Measurements from ENCODE around the gene CPN1. TPM values are rescaled to one million over a fixed set of nuclear protein-coding genes. Genes with fewer than 3 reads are reported as not detected.

CPN1 gene
- total and polyA plus RNA-seq, 2 experiments from 2014 or later = 2.8 to 4.6 TPM

GRCh38 chr10:100043796-100044195, 37.9 kb downstream of the CPN1 start:
- Histone ChIP-seq H3K36me3 (replicated peaks; ENCODE audit: insufficient read depth, low read depth) (no peaks in the 10 kb centered on the region), H3K27ac (peak overlapping the region; percentile 55), H3K79me2 (no peaks in the 10 kb centered on the region), H3K4me1 (ENCODE audit: insufficient read depth) (peaks cover 28% of the 10 kb centered on the region), H2AFZ (peak overlapping the region; percentile 29), H3K27me3 (no peaks in the 10 kb centered on the region), H3K4me2 (no peak overlapping the region), H4K20me1 (ENCODE audit: insufficient read depth, poor library complexity, severe bottlenecking) (no peaks in the 10 kb centered on the region), H3K9me3 (ENCODE audit: low read depth) (no peaks in the 10 kb centered on the region), H3K9me2 (replicated peaks; ENCODE audit: insufficient read depth) (no peaks in the 10 kb centered on the region), H3K4me3 (no peak overlapping the region)
- no peak for TF ChIP-seq EZH2phosphoT487 (IDR thresholded peaks at IDR 0.05; ENCODE audit: low read depth, severe bottlenecking, unreplicated experiment)
- TF ChIP-seq, protein P1, sequence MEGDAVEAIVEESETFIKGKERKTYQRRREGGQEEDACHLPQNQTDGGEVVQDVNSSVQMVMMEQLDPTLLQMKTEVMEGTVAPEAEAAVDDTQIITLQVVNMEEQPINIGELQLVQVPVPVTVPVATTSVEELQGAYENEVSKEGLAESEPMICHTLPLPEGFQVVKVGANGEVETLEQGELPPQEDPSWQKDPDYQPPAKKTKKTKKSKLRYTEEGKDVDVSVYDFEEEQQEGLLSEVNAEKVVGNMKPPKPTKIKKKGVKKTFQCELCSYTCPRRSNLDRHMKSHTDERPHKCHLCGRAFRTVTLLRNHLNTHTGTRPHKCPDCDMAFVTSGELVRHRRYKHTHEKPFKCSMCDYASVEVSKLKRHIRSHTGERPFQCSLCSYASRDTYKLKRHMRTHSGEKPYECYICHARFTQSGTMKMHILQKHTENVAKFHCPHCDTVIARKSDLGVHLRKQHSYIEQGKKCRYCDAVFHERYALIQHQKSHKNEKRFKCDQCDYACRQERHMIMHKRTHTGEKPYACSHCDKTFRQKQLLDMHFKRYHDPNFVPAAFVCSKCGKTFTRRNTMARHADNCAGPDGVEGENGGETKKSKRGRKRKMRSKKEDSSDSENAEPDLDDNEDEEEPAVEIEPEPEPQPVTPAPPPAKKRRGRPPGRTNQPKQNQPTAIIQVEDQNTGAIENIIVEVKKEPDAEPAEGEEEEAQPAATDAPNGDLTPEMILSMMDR (IDR thresholded peaks at IDR 0.05; ENCODE audit: poor library complexity) = no peak
- TF ChIP-seq EZH2 (IDR thresholded peaks at IDR 0.05; ENCODE audit: borderline replicate concordance) = no peak
- 51% methylated on average over 3 of the region's 3 CpGs for whole genome bisulfite sequencing (ENCODE audit: low lambda C conversion rate, missing lambda C conversion rate)
- DNase-seq (ENCODE audit: low spot score) = peak; percentile 10

DNA sequence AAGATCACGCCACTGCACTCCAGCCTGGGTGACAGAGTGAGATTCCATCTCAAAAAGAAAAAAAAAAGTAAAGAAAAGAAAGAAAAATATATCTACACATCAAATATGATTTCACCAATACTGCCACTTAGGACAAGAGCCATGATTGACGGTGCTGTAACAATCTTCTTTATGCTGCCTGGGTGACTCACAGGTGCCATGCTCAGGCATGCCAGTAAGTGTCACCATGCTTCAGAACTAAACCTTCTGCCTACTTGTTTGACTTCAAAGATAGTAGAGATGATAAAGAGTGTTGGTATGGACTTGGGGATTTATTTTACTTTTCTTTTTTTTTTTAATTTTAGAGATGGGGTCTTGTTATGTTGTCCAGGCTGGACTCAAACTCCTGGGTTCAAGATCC, 38.3 kb downstream of the CPN1 start:
- H3K27ac ChIP-seq = peak overlapping the region; percentile 55
- no peak overlapping the region for H3K4me2 ChIP-seq
- no peak overlapping the region for H3K4me3 ChIP-seq
- no peaks in the 10 kb centered on the region for H3K9me3 ChIP-seq (ENCODE audit: low read depth)
- H3K4me1 ChIP-seq (ENCODE audit: insufficient read depth) = peaks cover 32% of the 10 kb centered on the region
- peak overlapping the region; percentile 29 for H2AFZ ChIP-seq
- DNase-seq (ENCODE audit: low spot score) = no peak
- no peaks in the 10 kb centered on the region for H3K79me2 ChIP-seq
- no peaks in the 10 kb centered on the region for H3K9me2 ChIP-seq (replicated peaks; ENCODE audit: insufficient read depth)
- no peaks in the 10 kb centered on the region for H4K20me1 ChIP-seq (ENCODE audit: insufficient read depth, poor library complexity, severe bottlenecking)
- WGBS (ENCODE audit: low lambda C conversion rate, missing lambda C conversion rate) = 91% methylated on average over 2 of the region's 2 CpGs
- TF ChIP-seq, protein P1 (IDR thresholded peaks at IDR 0.05; ENCODE audit: poor library complexity) = no peak
- TF ChIP-seq EZH2 (IDR thresholded peaks at IDR 0.05; ENCODE audit: borderline replicate concordance) (no peak), EZH2phosphoT487 (IDR thresholded peaks at IDR 0.05; ENCODE audit: low read depth, severe bottlenecking, unreplicated experiment) (no peak)
- H3K36me3 ChIP-seq (replicated peaks; ENCODE audit: insufficient read depth, low read depth) = no peaks in the 10 kb centered on the region
- no peaks in the 10 kb centered on the region for H3K27me3 ChIP-seq

DNA sequence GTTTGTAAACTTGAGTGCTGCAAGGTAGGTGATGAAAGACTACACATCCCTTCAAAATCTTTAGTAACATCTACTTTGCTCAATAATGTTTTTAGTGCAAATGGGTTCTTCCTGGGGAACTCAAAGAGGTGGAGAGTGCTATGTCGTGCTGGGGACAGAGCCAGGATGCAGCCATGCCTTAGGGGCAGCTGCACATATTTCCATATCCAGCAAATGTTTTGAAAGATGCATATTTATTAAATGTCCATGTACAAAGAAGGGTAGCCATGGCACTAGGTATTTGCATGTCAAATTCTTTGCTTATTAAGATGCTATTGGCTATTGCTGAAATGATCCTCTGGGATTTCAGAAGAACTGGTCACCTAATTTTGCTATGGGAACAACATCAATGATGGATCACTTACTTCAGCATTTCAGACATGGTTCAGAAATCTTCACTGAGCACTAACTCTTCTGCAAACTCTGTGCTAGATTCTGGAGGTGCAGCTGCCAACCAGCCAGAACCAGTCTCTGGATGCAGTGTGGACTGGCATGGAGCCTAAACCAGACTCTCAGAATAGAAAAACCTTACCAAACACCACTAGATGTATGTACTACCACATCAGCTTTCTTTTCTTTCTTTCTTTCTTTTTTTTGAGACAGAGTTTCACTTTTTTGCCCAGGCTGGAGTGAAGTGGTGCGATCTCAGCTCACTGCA, 40.2 kb downstream of the CPN1 start:
- no peaks in the 10 kb centered on the region for H3K9me2 ChIP-seq (replicated peaks; ENCODE audit: insufficient read depth)
- H3K4me3 ChIP-seq = no peak overlapping the region
- H3K79me2 ChIP-seq = no peaks in the 10 kb centered on the region
- no peak overlapping the region for H3K4me2 ChIP-seq
- no peaks in the 10 kb centered on the region for H3K9me3 ChIP-seq (ENCODE audit: low read depth)
- H3K4me1 ChIP-seq (ENCODE audit: insufficient read depth) = peaks cover 39% of the 10 kb centered on the region
- no peaks in the 10 kb centered on the region for H3K27me3 ChIP-seq
- H2AFZ ChIP-seq = no peak overlapping the region
- DNase-seq (ENCODE audit: low spot score) = no peak
- TF ChIP-seq, protein P1 (IDR thresholded peaks at IDR 0.05; ENCODE audit: poor library complexity) = no peak
- no peak for TF ChIP-seq EZH2phosphoT487 (IDR thresholded peaks at IDR 0.05; ENCODE audit: low read depth, severe bottlenecking, unreplicated experiment)
- no peak for TF ChIP-seq EZH2 (IDR thresholded peaks at IDR 0.05; ENCODE audit: borderline replicate concordance)
- H3K27ac ChIP-seq = no peak overlapping the region
- no peaks in the 10 kb centered on the region for H4K20me1 ChIP-seq (ENCODE audit: insufficient read depth, poor library complexity, severe bottlenecking)
- 87% methylated on average over 2 of the region's 2 CpGs for WGBS (ENCODE audit: low lambda C conversion rate, missing lambda C conversion rate)
- no peaks in the 10 kb centered on the region for H3K36me3 ChIP-seq (replicated peaks; ENCODE audit: insufficient read depth, low read depth)
